Uterus (tissue), 2 donors: ENCODE measurements around the gene OXCT2.

Experiments used
- CTCF ChIP-seq, 4 experiments: fragments of 200-600 bp in 2 of 4; fragments of 450-650 bp in 2 of 4; sonication (generic) in 2 of 4; IDR thresholded peaks; one replicate each; pipeline ENCODE4 v1.5.1; 2016 to 2019; ENCODE audit warnings: antibody characterized with exemption in 4 of 4, mild to moderate bottlenecking in 2 of 4, moderate library complexity in 1 of 4
- POLR2A ChIP-seq, 2 donors: fragments of 450-650 bp; IDR thresholded peaks; one replicate each; pipeline ENCODE4 v1.6.1; 2016; ENCODE audit warnings: antibody characterized with exemption in 2 of 2, mild to moderate bottlenecking in 1 of 2, moderate library complexity in 1 of 2

- no peak for TF ChIP-seq POLR2A (IDR thresholded peaks at IDR 0.05)
- TF ChIP-seq CTCF (IDR thresholded peaks at IDR 0.05) = no peak
Observed at GRCh38 chr1:39755965-39756659, 15.0 kb downstream of the OXCT2 start.
